ENCODE measurements around the gene LGR6.
"Not testable (repeated sequence)": the region's sequence is repeated elsewhere in the genome, so short reads cannot be mapped to it uniquely, and the experiment has no call there.

The LGR6 gene

GRCh38 chr1:202261209-202261958 is 67.8 kb downstream of the LGR6 start:
- DNase-seq = not testable (repeated sequence)

DNA sequence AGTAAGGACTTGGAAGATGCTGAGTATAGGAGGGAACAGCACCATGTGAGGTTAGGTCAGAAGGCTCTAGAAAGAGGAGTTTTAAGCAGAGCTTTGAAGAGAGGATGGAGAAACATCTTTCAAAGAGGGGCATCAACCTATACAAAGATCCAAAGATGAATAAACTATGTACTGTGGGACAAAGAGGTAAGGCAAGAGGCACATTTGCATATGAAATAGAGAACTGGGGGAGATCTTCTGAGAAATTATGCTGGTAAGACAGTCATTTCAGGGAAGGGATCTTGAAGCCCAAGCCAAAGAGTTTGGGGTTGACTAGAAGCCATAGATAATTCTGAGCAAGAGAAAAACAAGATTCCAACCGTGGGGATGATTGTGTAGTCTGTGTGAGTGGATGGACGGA is 70.0 kb downstream of the LGR6 start:
- DNase-seq = no peak

DNA sequence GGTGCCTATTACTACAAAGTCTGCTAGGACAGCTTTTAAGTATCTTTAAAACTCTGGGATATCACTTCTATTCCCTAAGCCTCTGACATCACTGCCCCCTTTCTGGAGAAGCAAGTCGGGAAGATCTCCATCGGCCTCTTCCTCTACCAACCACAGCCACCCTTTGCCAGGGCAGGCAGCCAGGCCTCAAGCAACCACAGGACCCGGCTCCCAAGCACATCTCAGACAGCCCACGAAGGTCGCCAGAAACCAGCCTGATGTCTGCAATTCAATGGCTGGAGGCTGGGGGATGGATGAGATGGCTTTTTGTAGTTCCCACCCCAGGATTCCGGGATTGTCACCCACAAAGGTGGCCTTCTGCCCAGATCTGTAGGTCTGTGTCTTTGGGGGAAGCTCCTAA is 70.7 kb downstream of the LGR6 start:
- no peak for DNase-seq

- no peak for DNase-seq
Measured at GRCh38 chr1:202264726-202265125, 71.1 kb downstream of the LGR6 start.

DNA sequence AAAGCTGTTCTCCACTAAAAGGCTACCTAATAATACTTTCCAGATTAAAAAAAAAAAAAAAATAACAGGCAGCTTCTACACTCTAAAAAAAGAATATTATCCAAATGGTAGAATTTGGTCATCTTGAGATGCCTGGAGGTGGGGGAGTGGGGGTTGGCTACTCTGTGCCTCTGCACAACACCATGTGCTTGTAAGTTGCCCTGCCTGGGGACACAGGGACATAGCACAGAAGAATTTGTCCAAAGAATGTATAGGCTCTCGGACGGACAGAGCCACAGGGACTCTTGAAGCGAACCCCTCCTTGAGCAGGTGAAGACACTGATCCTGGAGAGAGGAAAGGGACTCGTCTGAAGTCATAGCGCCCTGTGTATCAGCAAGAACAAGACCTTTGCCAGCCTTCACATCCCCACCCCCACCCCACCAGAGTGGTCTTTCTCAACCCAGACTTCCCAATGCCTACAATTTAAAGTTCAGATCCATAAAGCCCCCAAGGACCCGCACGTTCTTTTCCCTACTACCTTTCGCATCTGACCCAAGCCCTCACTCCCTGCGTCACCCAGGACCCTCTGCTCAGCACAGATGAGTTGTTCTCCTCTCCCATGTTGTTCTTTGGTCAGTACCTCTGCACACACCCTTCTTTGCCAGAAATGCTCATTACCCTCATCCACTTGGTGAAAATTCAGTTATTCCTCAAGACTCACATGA is 72.6 kb downstream of the LGR6 start:
- DNase-seq = no peak

DNA sequence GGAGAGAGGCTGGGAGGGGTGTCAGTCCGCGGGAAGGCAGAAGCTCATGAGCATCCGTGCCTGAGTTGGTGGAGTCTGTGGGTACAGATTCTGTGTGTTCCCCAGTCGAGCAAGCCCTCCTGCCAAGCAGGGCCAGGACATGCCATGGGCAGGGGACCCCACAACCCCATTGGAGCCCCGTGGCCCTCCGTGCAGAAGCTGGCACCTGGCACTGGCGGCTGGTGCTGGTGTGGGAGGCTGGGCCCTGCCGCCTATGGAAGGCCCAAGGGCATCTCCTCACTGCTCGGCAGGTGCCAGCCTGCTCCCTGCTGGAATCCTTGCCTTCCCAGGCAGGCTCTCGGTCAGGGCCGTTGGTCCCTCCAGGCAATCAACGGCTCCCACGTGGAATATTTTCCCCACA is 74.4 kb downstream of the LGR6 start:
- DNase-seq = no peak

GRCh38 chr1:202268817-202269216 is 75.2 kb downstream of the LGR6 start:
- DNase-seq = no peak

DNA sequence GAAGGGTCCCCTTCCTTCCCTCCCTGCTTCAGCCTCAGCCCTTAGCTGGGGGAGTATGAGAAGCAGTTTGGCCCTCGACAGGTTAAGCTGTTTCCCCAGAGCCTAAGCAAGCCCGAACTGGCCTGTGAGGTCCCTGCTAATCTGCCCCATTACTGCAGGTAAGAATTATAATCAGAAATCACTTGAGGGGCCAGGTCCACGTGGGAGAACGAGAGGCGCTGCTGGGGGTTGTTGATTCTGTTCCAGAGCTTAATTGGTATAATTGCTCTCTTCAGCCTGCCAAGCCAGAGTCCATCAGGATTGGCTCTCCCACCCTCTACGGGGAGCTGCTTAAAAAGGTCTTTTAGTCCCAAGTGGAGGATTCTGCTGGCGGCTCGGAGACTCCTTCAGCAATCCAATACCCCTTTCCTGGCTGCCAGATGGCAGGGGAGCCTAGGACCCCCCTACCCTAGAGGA is 77.3 kb downstream of the LGR6 start:
- peak in 4 of 58 donors; percentile 8 to 13 (median 10) for DNase-seq

DNA sequence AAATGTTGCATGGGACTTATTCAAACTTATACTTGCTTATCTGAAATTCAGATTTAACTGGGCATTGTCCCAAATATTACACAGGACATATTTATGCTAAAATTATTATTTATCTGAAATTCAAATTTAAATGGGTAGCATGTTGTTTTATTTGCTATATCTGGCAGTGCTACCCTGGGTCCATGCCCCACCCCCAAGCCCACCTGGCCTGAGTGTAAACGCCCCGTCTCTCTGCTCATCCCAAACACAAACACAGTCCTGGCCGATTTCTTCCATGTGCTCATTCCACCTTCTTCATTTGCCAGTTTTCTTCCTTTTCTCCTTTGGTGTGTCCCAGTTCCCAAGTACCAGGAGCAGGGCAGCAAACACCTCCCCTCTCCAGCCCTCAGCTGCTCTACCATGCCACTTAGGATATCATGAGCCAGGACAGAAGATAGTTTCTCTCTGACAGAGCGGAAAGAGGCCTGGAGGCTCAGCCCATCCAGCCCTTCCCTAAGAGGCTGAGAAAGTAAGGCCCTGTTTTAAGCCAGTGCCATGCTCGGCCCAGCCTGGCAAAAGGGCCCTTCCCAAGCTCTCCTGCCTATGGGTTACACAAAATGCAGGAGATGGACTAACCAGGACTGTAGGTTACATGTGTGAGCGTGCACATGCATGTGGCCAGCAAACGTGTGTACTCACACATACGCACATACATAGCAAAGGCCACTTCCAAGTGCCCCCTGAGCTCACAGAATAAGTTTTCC is 78.7 kb downstream of the LGR6 start:
- DNase-seq = no peak

DNA sequence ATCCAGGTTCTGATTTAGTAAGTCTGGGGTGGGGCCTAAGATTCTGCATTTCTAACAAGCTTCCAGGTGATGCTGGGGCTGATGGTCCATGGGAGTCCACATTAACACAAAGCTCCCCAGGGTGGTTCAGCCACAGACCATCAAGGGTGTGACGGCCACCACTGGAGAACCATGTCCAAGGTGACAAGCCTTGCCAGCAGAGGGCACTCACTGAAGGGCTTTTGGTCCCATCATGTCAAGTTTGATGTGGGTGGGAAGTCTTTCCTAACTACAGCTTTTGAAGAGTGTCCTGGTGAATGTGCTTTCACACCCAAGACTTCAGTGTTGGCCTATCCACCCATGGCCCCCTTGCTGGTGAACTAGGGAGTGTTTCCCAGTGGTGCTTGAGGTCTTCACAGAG is 81.0 kb downstream of the LGR6 start:
- DNase-seq = no peak

DNA sequence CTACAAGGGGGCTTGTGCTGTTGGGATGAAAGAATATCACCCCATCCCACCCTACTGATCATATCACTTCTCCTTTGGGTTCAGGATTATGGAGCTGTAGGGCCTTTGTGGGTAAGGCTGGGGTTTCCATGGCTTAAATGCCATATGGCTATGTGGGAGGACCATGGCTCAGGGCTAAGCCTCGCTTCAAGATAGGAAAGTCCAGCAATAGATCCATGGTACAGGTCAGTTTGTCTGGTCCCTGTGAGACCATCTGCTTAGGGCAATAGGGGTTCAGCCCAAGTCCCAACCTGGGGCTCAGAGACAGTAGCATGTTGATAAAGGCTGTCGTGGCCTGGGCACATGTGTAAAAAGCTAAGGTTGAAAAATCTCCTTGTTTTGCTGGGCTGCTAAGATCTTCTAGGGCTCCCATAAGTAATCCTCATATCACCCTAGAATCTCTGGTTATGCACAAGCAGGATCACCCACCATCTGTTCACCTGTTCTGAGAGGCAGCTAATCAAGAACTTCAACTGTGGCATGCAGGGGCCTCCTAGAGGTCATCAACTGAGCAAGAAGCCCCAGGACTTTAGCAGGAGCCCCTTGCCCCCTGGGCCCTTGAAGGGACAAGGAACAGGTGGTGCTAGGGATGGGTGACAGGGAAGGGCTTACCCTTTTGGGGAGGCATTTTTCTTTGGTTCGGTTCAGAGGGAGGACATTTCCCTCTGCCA is 81.6 kb downstream of the LGR6 start:
- no peak for DNase-seq

DNA sequence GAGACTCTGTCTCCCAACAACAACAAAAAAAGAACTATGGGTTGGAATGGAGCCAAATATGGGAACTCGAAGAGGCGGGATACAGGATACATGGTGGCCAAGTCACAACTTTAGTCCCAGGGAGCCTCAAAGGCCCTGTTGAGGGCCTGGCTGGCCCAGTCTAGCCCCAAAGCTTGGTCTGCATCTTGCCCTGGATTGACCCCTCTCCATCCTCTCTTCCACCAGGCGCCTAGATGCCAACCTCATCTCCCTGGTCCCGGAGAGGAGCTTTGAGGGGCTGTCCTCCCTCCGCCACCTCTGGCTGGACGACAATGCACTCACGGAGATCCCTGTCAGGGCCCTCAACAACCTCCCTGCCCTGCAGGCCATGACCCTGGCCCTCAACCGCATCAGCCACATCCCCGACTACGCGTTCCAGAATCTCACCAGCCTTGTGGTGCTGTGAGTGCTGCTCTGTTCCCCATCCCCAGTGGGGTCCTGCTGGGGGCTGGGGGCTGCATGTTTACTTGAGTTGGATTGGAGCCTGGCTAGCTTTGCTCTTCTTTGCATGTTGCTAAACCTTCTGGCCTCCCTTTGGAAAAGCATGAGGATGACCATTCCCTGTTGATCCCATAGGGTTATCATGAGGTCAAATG is 82.6 kb downstream of the LGR6 start:
- DNase-seq = no peak

DNA sequence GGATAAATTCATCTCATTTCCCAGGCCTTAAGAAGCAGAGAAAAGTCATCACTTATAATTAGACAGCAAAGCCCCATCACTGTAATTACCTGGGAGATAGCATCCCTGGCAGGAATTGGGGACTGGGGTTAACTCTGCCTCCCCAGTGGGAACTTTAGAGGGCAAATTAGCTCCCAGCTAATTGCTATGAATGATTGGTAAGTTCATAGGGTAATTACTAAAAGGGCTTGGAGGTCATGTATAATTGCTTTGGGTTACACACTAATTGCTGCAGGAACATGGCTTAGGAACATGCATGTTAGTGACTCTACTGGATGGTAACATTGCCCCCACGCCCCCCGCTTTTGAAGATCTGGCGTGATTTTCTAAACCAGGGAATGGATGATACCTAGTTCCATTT is 83.3 kb downstream of the LGR6 start:
- DNase-seq = no peak

GRCh38 chr1:202278751-202279150 is 85.2 kb downstream of the LGR6 start:
- DNase-seq = no peak

DNA sequence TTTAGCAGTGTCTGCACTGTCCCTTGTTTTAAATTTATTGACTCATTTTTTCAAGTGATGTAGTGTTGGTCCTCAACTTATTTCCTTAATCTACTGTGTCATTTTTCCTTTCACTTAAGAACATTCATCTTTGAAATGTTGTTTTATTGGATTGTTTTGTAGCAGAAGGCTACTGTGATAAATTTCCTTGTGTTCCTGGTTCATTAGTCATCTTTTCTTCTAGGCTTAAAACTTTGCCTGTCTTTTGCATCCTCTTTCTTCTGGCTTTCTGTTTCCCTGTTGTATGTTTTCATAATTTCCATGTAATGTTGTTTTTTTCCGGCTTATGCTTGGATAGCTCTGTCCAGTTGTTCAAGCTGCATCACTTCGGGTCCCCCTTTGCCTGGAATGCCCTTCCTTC is 86.2 kb downstream of the LGR6 start:
- no peak for DNase-seq

GRCh38 chr1:202280595-202280994 is 87.0 kb downstream of the LGR6 start:
- DNase-seq = no peak

DNA sequence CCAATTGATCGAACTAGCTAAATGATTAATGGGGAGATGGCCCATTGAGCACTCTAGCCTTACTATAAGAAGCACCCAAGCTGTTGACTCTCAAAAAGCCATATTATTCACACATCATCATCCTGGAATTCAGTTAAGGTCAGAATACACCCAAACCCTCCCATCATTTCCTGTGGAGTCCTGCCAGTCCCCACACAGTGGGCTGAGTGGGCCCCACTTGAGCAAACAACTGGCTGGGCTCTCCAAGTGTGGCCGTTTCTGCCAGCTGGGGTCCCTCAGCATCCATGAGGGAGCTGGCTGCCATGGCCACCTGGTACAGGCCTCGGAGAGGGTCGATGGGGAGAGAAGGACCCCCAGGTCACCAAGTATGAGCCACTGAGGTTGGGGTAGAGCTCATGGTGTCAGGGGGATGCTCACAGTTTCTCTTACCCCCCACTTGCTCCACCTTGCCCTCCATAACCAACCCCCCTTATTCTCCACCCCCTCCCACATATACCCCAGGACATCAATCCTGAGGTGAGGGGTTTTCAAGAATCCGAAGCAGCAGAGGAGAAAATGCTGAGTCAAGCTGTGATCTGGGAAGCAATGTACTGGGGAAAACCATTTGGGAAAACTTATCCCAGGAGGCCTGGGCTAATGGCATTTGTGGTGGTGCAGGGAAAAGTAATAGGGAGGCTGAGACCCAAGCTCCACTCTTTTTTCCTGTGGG is 87.9 kb downstream of the LGR6 start:
- DNase-seq = no peak

GRCh38 chr1:202282025-202282371 is 88.4 kb downstream of the LGR6 start:
- no peak for DNase-seq

GRCh38 chr1:202282596-202283283 is 89.1 kb downstream of the LGR6 start:
- no peak for DNase-seq

DNA sequence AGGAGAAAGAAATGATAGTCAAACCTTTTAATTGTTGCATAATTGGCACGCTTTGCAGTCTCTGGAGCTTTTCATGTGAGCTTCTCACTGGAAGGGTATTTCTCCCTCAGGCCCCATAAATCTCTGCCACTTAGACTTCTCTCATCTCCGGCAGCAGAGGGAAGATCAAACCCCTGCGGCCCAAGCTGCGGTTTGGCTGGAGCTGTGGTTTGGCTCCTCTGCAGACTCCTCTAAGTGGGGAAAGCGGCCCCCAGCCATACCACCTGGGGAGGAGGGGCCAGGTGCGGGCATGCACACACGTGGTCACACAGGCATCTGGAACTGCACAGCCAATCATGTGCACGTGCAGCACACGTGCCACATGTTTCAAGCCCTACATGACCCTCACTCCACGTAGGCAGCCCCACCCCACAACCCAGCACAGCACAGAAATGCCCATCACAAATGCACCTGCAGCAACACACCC is 89.8 kb downstream of the LGR6 start:
- no peak for DNase-seq
